Urinary bladder (tissue), 4 donors: ENCODE measurements around the gene SPECC1L. TPM values are rescaled to one million over a fixed set of nuclear protein-coding genes. Genes with fewer than 3 reads are reported as not detected.
A peak's percentile ranks its signal among the peaks of the same experiment; 100 is the strongest.

ENCODE experiments used
- DNase-seq: peaks from one replicate; pipeline ENCODE4 v3.0.0-alpha.2; 2015; ENCODE audit errors: extremely low spot score
- H3K27ac ChIP-seq: one replicate; pipeline ENCODE4 v1.5.1; 2013; ENCODE audit warnings: low read depth, mild to moderate bottlenecking, moderate library complexity
- H3K36me3 ChIP-seq: one replicate; pipeline ENCODE4 v1.6.1; 2013; ENCODE audit warnings: mild to moderate bottlenecking, moderate library complexity; ENCODE audit not compliant: insufficient read depth
- H3K4me1 ChIP-seq: one replicate; pipeline ENCODE4 v1.6.1; 2013; ENCODE audit warnings: mild to moderate bottlenecking, moderate library complexity; ENCODE audit not compliant: insufficient read depth
- H3K4me3 ChIP-seq: one replicate; pipeline ENCODE4 v1.5.1; 2013; ENCODE audit warnings: low read depth, low read length
- WGBS: extraction: QIAGEN DNeasy Blood & Tissue Kit; methylation state at CpG from one replicate; pipeline ENCODE4 v1.1.7; 2013; 5-methylcytosine and 5-hydroxymethylcytosine counted together
- polyA plus RNA-seq: library from polyadenylated mRNA; stranded (reverse); fragments of 200-250 nt; gene quantifications from one replicate; pipeline ENCODE4 v1.2.3, GENCODE V29; 2013
- total RNA-seq: library from RNA; depleted of rRNA; stranded (reverse); fragments of >200 nt; gene quantifications from one replicate; pipeline ENCODE4 v1.2.3, GENCODE V29; 2014
- donor health status: healthy with polysubstance abuse.
- donor health status: healthy.

Gene SPECC1L
- total and polyA plus RNA-seq, 2 donors, result 29.8 to 50.3 TPM

- WGBS, result 84% methylated on average over 14 of the region's 14 CpGs
- no peak overlapping the region for H3K4me3 ChIP-seq
- no peaks in the 10 kb centered on the region for H3K36me3 ChIP-seq
- H3K4me1 ChIP-seq, result peaks cover 2% of the 10 kb centered on the region
- no peak overlapping the region for H3K27ac ChIP-seq
- no peak for DNase-seq
These were observed 160.0 kb downstream of the SPECC1L start for GRCh38 chr22:24430431-24431308.

DNA sequence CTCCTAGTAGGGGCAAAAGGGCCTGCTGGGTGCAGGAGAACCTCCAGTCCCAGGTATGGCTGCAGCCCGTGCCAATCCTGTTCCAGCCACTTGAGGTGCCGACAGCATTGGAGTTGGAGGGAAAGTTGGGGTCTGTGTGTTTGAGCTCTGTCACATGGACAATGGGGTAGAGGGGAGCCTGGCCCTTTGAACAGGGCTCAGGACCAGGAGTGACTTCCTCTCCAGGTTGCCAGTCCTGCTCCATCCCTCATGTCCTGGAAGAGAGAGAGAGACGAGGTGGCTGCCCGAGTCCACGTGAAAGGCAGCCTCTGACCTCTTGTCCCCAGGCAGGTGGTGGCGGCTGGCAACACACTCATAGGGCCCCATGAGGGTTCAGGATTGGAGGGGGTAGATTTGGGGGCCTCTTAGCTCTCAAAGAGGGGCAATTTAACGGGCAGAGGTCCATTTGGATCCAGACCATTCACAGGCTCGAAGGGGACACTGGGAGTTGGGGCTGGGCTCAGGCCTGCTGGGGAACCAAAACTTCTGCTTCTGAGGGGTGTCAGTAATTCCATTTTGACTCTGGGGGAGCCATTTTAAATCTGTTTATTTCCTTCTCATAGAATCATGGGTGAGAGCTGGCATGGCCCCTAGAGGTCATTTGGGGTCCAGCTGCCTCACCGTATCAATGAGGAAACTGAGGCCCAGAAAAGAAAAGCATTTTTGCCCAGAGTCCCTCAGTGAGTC, 160.8 kb downstream of the SPECC1L start:
- Histone ChIP-seq H3K4me1 (peaks cover 2% of the 10 kb centered on the region), H3K27ac (no peak overlapping the region), H3K4me3 (no peak overlapping the region), H3K36me3 (no peaks in the 10 kb centered on the region)
- no peak for DNase-seq
- 89% methylated on average over 9 of the region's 9 CpGs for WGBS

- Histone ChIP-seq H3K4me1 (peaks cover 2% of the 10 kb centered on the region), H3K4me3 (no peak overlapping the region), H3K36me3 (no peaks in the 10 kb centered on the region), H3K27ac (no peak overlapping the region)
- 57% methylated on average over 17 of the region's 17 CpGs for WGBS
- DNase-seq, result peak; percentile 25
These were observed 161.6 kb downstream of the SPECC1L start for GRCh38 chr22:24432059-24432853.

GRCh38 chr22:24433001-24433827, 162.6 kb downstream of the SPECC1L start:
- Histone ChIP-seq H3K27ac (no peak overlapping the region), H3K4me3 (no peak overlapping the region), H3K36me3 (no peaks in the 10 kb centered on the region), H3K4me1 (peaks cover 2% of the 10 kb centered on the region)
- no peak for DNase-seq
- 91% methylated on average over 34 of the region's 34 CpGs for WGBS

DNA sequence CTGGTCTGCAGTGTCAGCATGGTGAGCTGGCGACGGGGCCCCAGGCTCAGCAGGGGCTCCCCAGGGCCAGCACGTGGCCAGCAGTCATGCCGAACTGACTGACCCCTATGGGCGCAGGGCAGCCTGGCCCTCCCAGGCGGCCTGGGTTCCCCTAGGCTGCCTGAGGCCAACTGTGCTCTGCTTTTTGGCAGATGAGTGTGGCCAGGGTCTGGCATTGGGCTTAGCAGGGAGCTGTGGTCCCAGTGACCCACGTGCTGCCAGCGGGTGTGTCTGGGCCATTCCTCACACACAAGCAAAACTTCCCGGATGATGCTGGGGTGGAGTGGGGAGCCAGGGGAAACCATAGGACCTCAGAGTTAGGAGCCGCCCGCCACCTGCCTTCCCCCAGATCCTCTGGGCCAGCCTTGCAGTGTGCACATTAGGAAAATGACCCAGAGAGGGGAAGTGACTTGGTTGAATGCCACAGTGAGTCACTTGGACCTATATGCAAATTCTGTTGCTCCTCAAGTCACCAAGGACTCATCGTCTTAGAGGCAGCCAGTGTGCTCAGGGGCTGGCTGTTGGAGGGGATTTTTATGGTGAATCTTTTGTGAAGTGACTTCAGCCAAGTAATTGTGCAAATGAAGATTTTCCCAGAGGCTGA, 163.3 kb downstream of the SPECC1L start:
- Histone ChIP-seq H3K36me3 (no peaks in the 10 kb centered on the region), H3K4me3 (no peak overlapping the region), H3K4me1 (peaks cover 2% of the 10 kb centered on the region), H3K27ac (no peak overlapping the region)
- WGBS, result 81% methylated on average over 12 of the region's 12 CpGs
- no peak for DNase-seq

DNA sequence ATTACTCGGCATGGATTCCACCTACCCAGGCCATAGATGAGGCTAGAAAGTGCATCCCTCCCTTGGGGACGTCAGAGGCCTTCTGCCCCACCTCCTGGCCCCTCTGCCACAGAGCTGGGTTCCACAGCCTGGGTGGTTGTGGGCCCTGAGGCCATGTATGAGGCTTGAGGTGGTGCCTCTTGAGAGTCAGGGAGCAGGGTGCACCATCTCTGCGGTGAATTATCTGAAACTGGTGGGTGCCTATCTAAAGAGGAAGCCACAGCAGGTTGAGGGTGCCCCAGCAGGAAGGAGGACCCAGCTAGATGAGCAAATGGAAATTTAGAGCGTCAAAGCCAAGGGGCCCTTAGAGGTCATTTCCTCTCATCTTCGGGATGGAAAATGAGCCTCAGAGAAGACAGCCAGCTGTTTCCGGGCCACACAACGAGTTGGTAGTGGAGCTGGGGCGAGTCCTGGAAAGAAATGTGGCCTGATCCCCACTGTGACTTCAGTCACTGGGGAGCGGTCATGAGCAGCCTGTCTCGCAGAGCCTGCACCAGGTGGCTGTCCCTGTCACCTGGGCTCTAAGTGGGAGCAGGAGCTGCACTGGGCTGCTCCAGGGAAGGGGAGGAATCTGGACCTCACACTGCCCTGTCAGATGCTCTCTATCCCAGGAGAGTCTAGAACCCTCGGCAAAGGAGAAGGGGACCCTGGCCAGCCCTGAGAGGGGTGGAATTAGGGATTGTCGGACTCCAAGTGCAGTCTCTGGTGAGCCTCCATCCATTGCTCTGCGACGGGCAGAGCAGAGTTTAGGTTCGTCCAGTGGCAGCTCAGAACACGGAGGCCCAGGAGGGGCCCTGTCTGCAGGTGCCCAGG, 164.1 kb downstream of the SPECC1L start:
- Histone ChIP-seq H3K36me3 (no peaks in the 10 kb centered on the region), H3K4me1 (peaks cover 2% of the 10 kb centered on the region), H3K4me3 (no peak overlapping the region), H3K27ac (no peak overlapping the region)
- WGBS, result 65% methylated on average over 16 of the region's 16 CpGs
- DNase-seq, result peak; percentile 35

DNA sequence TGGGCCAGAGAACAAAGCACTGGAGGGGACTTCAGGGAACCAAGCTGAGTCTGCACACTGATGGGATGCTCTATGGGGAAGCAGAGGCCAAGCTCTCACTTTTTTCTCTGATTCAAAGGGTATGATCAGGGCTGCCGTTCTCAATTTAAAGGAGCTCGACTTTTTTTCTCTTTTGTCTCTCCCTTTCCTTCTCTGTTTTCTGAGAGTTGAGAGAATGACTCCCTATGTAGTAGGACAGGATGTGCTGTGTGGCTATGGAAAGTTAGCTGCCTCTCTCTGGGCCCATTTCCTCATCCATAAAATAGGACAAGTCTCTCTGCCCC, 164.7 kb downstream of the SPECC1L start:
- no peak overlapping the region for H3K27ac ChIP-seq
- H3K4me3 ChIP-seq, result no peak overlapping the region
- DNase-seq, result no peak
- no peaks in the 10 kb centered on the region for H3K36me3 ChIP-seq
- H3K4me1 ChIP-seq, result peaks cover 2% of the 10 kb centered on the region
- WGBS, result 91% methylated on average over 2 of the region's 2 CpGs

GRCh38 chr22:24435861-24436371, 165.3 kb downstream of the SPECC1L start:
- DNase-seq, result no peak
- Histone ChIP-seq H3K4me1 (peaks cover 2% of the 10 kb centered on the region), H3K36me3 (no peaks in the 10 kb centered on the region), H3K4me3 (no peak overlapping the region), H3K27ac (no peak overlapping the region)
- 84% methylated on average over 13 of the region's 13 CpGs for WGBS

DNA sequence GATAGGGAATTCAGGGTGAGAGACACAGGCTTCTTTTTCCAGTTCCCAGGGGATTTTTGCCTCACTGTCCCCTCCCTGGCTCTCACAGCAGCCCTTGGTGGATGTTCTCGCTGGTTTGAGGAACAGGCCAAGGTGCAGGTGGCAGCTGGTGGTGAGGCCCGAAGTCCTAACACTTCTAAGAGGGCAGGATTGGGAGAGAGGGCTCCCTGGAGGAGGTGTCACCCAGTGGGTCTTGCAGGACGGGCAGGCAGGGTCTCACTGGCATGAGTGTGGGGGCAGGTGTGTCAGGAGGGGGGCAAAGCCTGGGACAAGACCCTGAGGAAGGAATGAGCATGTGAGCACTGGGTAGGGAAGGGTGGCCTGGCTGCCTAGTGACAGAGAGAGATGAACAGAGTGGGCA, 165.9 kb downstream of the SPECC1L start:
- Histone ChIP-seq H3K4me3 (no peak overlapping the region), H3K27ac (no peak overlapping the region), H3K36me3 (no peaks in the 10 kb centered on the region), H3K4me1 (peaks cover 2% of the 10 kb centered on the region)
- no peak for DNase-seq
- 93% methylated on average over 3 of the region's 3 CpGs for WGBS

GRCh38 chr22:24437091-24437490, 166.5 kb downstream of the SPECC1L start:
- no peak for DNase-seq
- Histone ChIP-seq H3K27ac (no peak overlapping the region), H3K4me3 (no peak overlapping the region), H3K36me3 (no peaks in the 10 kb centered on the region), H3K4me1 (peaks cover 2% of the 10 kb centered on the region)
- 92% methylated on average over 4 of the region's 4 CpGs for WGBS

DNA sequence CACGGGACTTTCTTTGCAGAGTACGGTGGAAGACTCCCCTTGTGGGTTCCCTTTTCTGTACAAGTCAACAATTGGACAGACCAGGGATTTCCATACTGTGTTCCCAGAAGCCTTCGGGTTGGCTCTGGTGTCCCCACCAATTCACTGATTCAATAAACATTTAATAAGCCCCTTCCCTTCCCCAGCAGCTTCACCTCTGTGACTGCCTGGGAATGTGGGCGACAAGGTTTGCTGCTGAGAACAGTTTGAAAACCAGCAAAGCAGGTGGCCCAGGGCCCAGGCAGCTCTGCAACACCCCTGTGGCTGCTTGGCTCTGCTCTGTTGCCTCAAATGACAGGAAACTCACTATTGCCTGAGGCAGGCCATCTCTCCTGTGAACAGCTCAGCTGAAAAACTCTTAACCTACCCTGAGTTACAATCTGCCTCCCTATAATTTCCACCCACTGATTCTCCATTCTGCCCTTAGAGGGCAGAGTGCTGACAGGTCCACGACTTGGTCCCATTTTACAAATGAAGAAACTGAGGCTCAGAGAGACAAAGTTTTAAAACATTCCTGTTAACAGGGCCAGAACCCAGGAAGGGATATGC, 167.2 kb downstream of the SPECC1L start:
- no peaks in the 10 kb centered on the region for H3K36me3 ChIP-seq
- 90% methylated on average over 5 of the region's 5 CpGs for WGBS
- no peak overlapping the region for H3K4me3 ChIP-seq
- H3K4me1 ChIP-seq, result peaks cover 2% of the 10 kb centered on the region
- DNase-seq, result no peak
- H3K27ac ChIP-seq, result no peak overlapping the region
